Panc1 (cell line): ENCODE data around the gene CHKB. TPM values are rescaled to one million over a fixed set of nuclear protein-coding genes. Genes with fewer than 3 reads are reported as not detected.

Experiments
- ATAC-seq: fragments of 200-7000 bp; cut with Tn5 transposase; 2 replicates; pipeline ENCODE4 v1.9.1; 2020; ENCODE audit warnings: mild to moderate bottlenecking, moderate library complexity
- BruUV-seq: library from RNA; stranded (reverse); fragments of 400-500 nt; replicated peaks from 2 replicates; lab custom pipeline; 2021; lab: Mats Ljungman, UMichigan
- CTCF ChIA-PET: fragments of 300-600 bp; sonication (Branson Sonifier 250); formaldehyde crosslinking; loops from one replicate; lab custom pipeline; 2022; ENCODE audit warnings: antibody characterized with exemption; lab: Charles Lee
- POLR2A ChIA-PET: fragments of 300-600 bp; sonication (Branson Sonifier 250); formaldehyde crosslinking; loops from one replicate; lab custom pipeline; 2022; ENCODE audit warnings: antibody characterized with exemption; lab: Charles Lee
- DNase-seq: peaks from one replicate; pipeline ENCODE4 v3.0.0-alpha.2; 2010; ENCODE audit warnings: low read depth, low spot score
- H3K27ac ChIP-seq: 2 replicates; pipeline ENCODE4 v1.5.1; 2011; ENCODE audit warnings: mild to moderate bottlenecking, low read length, inconsistent platforms
- H3K27me3 ChIP-seq: fragments of 200-500 bp; sonication (Bioruptor generic); 2 replicates; pipeline ENCODE4 v1.6.0; 2014; ENCODE audit warnings: low read length, inconsistent platforms; ENCODE audit not compliant: control insufficient read depth, insufficient read depth
- H3K36me3 ChIP-seq: fragments of 200-500 bp; sonication (Bioruptor generic); 2 replicates; pipeline ENCODE4 v1.5.1; 2014; ENCODE audit warnings: inconsistent platforms, mild to moderate bottlenecking, low read length, moderate library complexity; ENCODE audit not compliant: control insufficient read depth, insufficient read depth
- H3K4me1 ChIP-seq: 2 replicates; pipeline ENCODE4 v1.5.1; 2011; ENCODE audit warnings: inconsistent platforms, mild to moderate bottlenecking, low read length, moderate library complexity; ENCODE audit not compliant: control insufficient read depth, insufficient read depth
- H3K4me3 ChIP-seq, 2 experiments: 2 replicates each; pipeline ENCODE4 v1.5.1; 2011 to 2012; ENCODE audit warnings: low read depth in 2 of 2, low read length in 2 of 2, mild to moderate bottlenecking in 2 of 2, inconsistent platforms in 1 of 2, moderate library complexity in 1 of 2
- H3K9me3 ChIP-seq: fragments of 200-500 bp; sonication (Bioruptor generic); 2 replicates; pipeline ENCODE4 v1.5.1; 2014; ENCODE audit warnings: low read depth, mild to moderate bottlenecking, inconsistent platforms, low read length, moderate library complexity; ENCODE audit not compliant: control insufficient read depth, insufficient read depth
- CTCF ChIP-seq: fragments of 450-650 bp; IDR thresholded peaks from 2 replicates; pipeline ENCODE4 v1.5.1; 2017; ENCODE audit warnings: mild to moderate bottlenecking
- POLR2AphosphoS5 ChIP-seq: IDR thresholded peaks from 2 replicates; pipeline ENCODE4 v1.6.1; 2012; ENCODE audit warnings: mild to moderate bottlenecking, low read depth, low read length, moderate library complexity
- REST ChIP-seq, 2 experiments: IDR thresholded peaks; 2 replicates each; pipeline ENCODE4 v1.6.1; 2011 to 2012; ENCODE audit warnings: low read depth in 2 of 2, control low read depth in 1 of 2, low read length in 1 of 2, mild to moderate bottlenecking in 1 of 2, moderate library complexity in 1 of 2; ENCODE audit not compliant: insufficient read depth in 1 of 2
- SIN3A ChIP-seq: IDR thresholded peaks from 2 replicates; pipeline ENCODE4 v1.6.1; 2012; ENCODE audit warnings: low read depth, mild to moderate bottlenecking, low read length, moderate library complexity, borderline replicate concordance; ENCODE audit not compliant: insufficient read depth
- TCF7L2 ChIP-seq: IDR thresholded peaks from 2 replicates; pipeline ENCODE4 v1.6.1; 2011; ENCODE audit warnings: mild to moderate bottlenecking, low read depth, low read length, inconsistent platforms
- in situ Hi-C: cut with HindIII; loops from 2 replicates; pipeline ENCODE4 v1.10.0; 2016; ENCODE audit warnings: low sequenced_read_pairs, low pct_unique_long_range_greater_than_20kb
- intact Hi-C: fragments of 100-400 bp; cut with micrococcal nuclease; formaldehyde crosslinking; loops from one replicate; pipeline ENCODE4 v1.10.0; 2022; ENCODE audit not compliant: unreplicated experiment
- total RNA-seq: library from RNA; stranded (reverse); gene quantifications from one replicate; pipeline ENCODE4 v1.2.1, GENCODE V29; 2021; ENCODE audit not compliant: unreplicated experiment

Gene CHKB
- total RNA-seq, 1 experiment from 2014 or later: 43.5 TPM

GRCh38 chr22:50547263-50547985 lies 35.2 kb downstream of the CHKB start:
- Histone ChIP-seq H3K4me1 (peaks cover 14% of the 10 kb centered on the region), H3K27me3 (no peaks in the 10 kb centered on the region), H3K9me3 (no peaks in the 10 kb centered on the region), H3K4me3 (no peak overlapping the region), H3K27ac (no peak overlapping the region), H3K36me3 (no peaks in the 10 kb centered on the region)
- ChIA-PET CTCF (no interaction called here), POLR2A (no interaction called here)
- ATAC-seq: no peak
- DNase-seq: no peak
- in situ Hi-C loops (no loop called here), intact Hi-C loops (no loop called here)
- BruUV-seq: no TSS peak
- TF ChIP-seq POLR2AphosphoS5: no peak
- TF ChIP-seq CTCF: no peak
- TF ChIP-seq SIN3A: no peak
- TF ChIP-seq TCF7L2: no peak
- no peak for TF ChIP-seq REST (IDR thresholded peaks at IDR 0.05; ENCODE audit: insufficient read depth in 1 of 2, low read depth in 2 of 2, low read length in 1 of 2)

GRCh38 chr22:50546326-50547262 lies 36.1 kb downstream of the CHKB start:
- intact Hi-C loops: no loop called here
- POLR2A ChIA-PET: no interaction called here

More at GRCh38 chr22:50546326-50547262, 36.1 kb downstream of the CHKB start:
- H3K27ac ChIP-seq: peak overlapping the region; percentile 68; the same call in 1 of the 2 replicates
- no TSS peak for BruUV-seq
- no peaks in the 10 kb centered on the region for H3K27me3 ChIP-seq
- CTCF ChIA-PET: no interaction called here
- DNase-seq (no peak), ATAC-seq (no peak)
- no peak for TF ChIP-seq POLR2AphosphoS5
- no peak for TF ChIP-seq SIN3A
- no peak for TF ChIP-seq REST (IDR thresholded peaks at IDR 0.05; ENCODE audit: insufficient read depth in 1 of 2, low read depth in 2 of 2, low read length in 1 of 2)
- no peak for TF ChIP-seq TCF7L2
- no peak for TF ChIP-seq CTCF
- H3K4me3 ChIP-seq: no peak overlapping the region
- no peaks in the 10 kb centered on the region for H3K36me3 ChIP-seq
- no peaks in the 10 kb centered on the region for H3K9me3 ChIP-seq
- in situ Hi-C loops: no loop called here
- peaks cover 14% of the 10 kb centered on the region for H3K4me1 ChIP-seq
